ENCODE measurements around the gene ATP6AP1.

DNA sequence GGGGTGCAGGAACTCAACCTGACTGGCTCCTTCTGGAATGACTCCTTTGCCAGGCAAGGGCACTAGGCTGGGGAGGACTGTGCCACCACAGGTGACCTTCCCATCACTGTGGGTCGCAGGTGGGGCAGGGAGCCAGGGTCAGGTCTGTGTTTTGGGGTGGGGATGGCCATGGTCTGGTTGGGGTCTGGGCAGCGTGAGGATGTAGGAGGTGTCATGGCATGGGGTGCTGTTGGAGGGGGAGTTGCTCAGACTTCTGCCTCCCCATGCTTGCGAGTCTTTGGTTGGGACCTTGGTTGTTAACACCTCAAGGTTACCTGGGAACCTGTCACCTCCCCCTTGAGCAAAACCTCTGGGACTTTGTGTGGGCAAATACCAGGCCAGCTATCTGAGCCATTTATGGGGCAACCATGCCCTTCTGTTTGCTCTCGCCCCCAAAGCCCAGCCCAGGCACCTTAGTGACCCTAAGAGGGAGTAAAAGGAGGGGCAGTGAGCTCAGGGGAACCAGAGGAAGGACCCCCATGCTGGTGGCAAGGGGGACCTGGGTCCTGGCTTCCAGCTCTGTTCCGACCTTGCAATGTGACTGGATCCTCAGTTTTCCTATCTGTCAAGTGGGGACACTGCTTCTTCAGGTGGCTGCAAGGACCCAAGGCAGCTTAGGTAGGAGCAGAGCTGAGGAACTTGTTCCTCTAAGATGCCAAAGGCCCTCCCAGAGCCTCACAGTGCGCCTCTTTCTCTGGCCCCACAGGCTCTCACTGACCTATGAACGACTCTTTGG lies 6.1 kb downstream of the ATP6AP1 start:
- TF ChIP-seq, protein P1, sequence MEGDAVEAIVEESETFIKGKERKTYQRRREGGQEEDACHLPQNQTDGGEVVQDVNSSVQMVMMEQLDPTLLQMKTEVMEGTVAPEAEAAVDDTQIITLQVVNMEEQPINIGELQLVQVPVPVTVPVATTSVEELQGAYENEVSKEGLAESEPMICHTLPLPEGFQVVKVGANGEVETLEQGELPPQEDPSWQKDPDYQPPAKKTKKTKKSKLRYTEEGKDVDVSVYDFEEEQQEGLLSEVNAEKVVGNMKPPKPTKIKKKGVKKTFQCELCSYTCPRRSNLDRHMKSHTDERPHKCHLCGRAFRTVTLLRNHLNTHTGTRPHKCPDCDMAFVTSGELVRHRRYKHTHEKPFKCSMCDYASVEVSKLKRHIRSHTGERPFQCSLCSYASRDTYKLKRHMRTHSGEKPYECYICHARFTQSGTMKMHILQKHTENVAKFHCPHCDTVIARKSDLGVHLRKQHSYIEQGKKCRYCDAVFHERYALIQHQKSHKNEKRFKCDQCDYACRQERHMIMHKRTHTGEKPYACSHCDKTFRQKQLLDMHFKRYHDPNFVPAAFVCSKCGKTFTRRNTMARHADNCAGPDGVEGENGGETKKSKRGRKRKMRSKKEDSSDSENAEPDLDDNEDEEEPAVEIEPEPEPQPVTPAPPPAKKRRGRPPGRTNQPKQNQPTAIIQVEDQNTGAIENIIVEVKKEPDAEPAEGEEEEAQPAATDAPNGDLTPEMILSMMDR (IDR thresholded peaks at IDR 0.05), result no peak
- TF ChIP-seq EZH2 (IDR thresholded peaks at IDR 0.05; ENCODE audit: borderline replicate concordance, insufficient read depth, low read depth, low read length, poor library complexity, severe bottlenecking), result no peak
